Activated T-helper 1 cell treated with anti-CD3 and anti-CD28 coated beads, Interleukin-12 subunit alpha, Interleukin-12 subunit beta, Interleukin-2, Interleukin-4 antibody, amounts not matched to agents 30 ng/mL and 10 ng/mL and 1 ng/mL, durations not matched to agents 14 hours and 24 hours and 36 hours (primary cell): ENCODE results near the gene ATAD5. TPM values are rescaled to one million over a fixed set of nuclear protein-coding genes. Genes with fewer than 3 reads are reported as not detected.

Experiments used
- DNase-seq: peaks from one replicate; pipeline ENCODE4 v3.0.0; 2021; ENCODE audit warnings: low spot score
- H3K27ac Mint-ChIP-seq: one replicate; pipeline ENCODE4 v1.8.0; 2021; ENCODE audit warnings: mild to moderate bottlenecking, mixed read lengths
- H3K27me3 Mint-ChIP-seq: one replicate; pipeline ENCODE4 v1.8.0; 2022; ENCODE audit warnings: mild to moderate bottlenecking, moderate library complexity, mixed read lengths; ENCODE audit not compliant: insufficient read depth
- H3K36me3 Mint-ChIP-seq: one replicate; pipeline ENCODE4 v1.8.0; 2021; ENCODE audit warnings: low read depth, mixed read lengths
- H3K4me1 Mint-ChIP-seq: one replicate; pipeline ENCODE4 v1.8.0; 2021; ENCODE audit warnings: low read depth, mixed read lengths
- H3K4me3 Mint-ChIP-seq: one replicate; pipeline ENCODE4 v1.8.0; 2021; ENCODE audit warnings: mild to moderate bottlenecking, moderate library complexity, mixed read lengths
- H3K9me3 Mint-ChIP-seq: one replicate; pipeline ENCODE4 v1.8.0; 2021; ENCODE audit warnings: mixed read lengths
- intact Hi-C: fragments of 100-400 bp; cut with micrococcal nuclease; formaldehyde crosslinking; loops from one replicate; pipeline ENCODE4 v1.15.1; 2024
- total RNA-seq: library from RNA; stranded (reverse); gene quantifications from 2 replicates; pipeline ENCODE4 v1.2.3, GENCODE V29; 2022

Gene ATAD5
- total RNA-seq, 1 donor from 2014 or later, result 26.2 TPM

DNA sequence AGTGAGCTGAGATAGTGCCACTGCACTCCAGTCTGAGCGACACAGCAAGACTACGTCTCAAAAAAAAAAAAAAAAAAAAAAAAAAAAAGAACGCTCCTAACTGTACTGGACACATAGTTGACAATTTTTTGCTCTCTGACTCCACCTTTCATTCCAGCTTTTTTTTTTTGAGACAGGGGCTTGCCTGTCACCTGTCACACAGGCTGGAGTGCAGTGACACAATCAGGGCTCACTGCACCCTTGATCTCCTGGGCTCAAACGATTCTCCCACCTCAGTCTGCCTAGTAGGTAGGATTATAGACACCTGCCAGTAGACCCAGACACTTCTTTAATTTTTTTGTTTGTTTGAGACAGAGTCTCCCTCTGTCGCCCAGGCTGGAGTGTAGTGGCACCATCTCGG is 4.7 kb upstream of the ATAD5 start:
- H3K36me3 Mint-ChIP-seq, result peaks cover 7% of the 10 kb centered on the region
- H3K4me1 Mint-ChIP-seq, result peaks cover 21% of the 10 kb centered on the region
- DNase-seq, result no peak
- no peaks in the 10 kb centered on the region for H3K27me3 Mint-ChIP-seq
- no peaks in the 10 kb centered on the region for H3K9me3 Mint-ChIP-seq
- intact Hi-C loops, result loop anchor here (10.0 kb wide), 2 partner anchors 452 to 712 kb away; partner anchors contain the start of genes CPD and NSRP1
- no peak overlapping the region for H3K27ac Mint-ChIP-seq
- no peak overlapping the region for H3K4me3 Mint-ChIP-seq

DNA sequence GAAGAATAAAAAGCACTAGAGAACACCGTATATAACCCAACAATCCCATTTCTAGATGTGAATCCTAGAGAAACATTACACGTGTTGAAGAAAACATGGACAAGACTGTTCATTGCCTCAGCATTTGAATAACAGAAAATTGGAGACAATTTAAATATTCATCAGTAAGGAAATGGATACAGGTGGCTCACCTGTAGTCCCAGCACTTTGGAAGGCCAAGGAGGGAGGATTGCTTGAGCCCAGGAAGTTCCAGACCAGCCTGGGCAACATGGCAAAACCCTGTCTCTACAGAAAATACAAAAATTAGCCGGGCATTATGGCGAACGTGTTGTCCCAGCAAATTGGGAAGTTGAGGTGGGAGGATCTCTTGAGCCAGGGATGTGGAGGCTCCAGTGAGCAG is 2.7 kb upstream of the ATAD5 start:
- Mint-ChIP-seq H3K36me3 (peaks cover under 1% of the 10 kb centered on the region), H3K9me3 (no peaks in the 10 kb centered on the region), H3K27ac (no peak overlapping the region), H3K4me1 (peaks cover 26% of the 10 kb centered on the region), H3K4me3 (no peak overlapping the region), H3K27me3 (no peaks in the 10 kb centered on the region)
- intact Hi-C loops, result loop anchor here (10.0 kb wide), 2 partner anchors 454 to 714 kb away; partner anchors contain the start of genes CPD and NSRP1
- no peak for DNase-seq

DNA sequence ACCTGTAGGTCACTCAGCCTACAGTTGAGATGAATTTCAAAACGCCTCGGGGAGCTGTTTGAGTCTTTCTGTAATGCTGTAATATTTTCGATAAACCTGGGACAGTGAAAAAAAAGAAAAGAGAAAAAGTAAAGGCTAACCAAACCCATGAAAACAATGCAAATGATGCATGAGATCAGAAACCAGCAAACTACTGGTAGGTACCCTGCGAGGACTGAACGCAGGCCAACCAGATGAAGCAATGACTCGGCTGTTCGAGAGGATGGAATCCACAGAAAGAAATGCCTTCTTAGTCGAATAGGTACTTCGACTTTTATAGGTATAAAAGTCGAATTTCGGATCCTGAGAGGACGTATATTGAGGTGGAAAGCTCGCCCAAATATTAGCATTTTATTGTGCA is 509 bp upstream of the ATAD5 start:
- H3K27me3 Mint-ChIP-seq, result no peaks in the 10 kb centered on the region
- intact Hi-C loops, result loop anchor here (2.0 to 5.0 kb wide), 2 partner anchors 76 to 141 kb away; partner anchors contain the start of genes RNF135 and TEFM
- H3K9me3 Mint-ChIP-seq, result no peaks in the 10 kb centered on the region
- no peak for DNase-seq
- peaks cover 43% of the 10 kb centered on the region for H3K4me1 Mint-ChIP-seq
- peaks cover 11% of the 10 kb centered on the region for H3K36me3 Mint-ChIP-seq
- H3K4me3 Mint-ChIP-seq, result peak overlapping the region; percentile 96
- H3K27ac Mint-ChIP-seq, result peak overlapping the region; percentile 86

- Mint-ChIP-seq H3K27me3 (no peaks in the 10 kb centered on the region), H3K4me3 (peak overlapping the region; percentile 96), H3K4me1 (peaks cover 43% of the 10 kb centered on the region), H3K36me3 (peaks cover 16% of the 10 kb centered on the region), H3K9me3 (no peaks in the 10 kb centered on the region), H3K27ac (peak overlapping the region; percentile 86)
- no peak for DNase-seq
- intact Hi-C loops, result loop anchor here (1.0 to 5.0 kb wide), 2 partner anchors 8 to 140 kb away; partner anchors contain the start of genes CRLF3 and RNF135
These were observed 815 bp downstream of the ATAD5 start for GRCh38 chr17:30832438-30833124.

DNA sequence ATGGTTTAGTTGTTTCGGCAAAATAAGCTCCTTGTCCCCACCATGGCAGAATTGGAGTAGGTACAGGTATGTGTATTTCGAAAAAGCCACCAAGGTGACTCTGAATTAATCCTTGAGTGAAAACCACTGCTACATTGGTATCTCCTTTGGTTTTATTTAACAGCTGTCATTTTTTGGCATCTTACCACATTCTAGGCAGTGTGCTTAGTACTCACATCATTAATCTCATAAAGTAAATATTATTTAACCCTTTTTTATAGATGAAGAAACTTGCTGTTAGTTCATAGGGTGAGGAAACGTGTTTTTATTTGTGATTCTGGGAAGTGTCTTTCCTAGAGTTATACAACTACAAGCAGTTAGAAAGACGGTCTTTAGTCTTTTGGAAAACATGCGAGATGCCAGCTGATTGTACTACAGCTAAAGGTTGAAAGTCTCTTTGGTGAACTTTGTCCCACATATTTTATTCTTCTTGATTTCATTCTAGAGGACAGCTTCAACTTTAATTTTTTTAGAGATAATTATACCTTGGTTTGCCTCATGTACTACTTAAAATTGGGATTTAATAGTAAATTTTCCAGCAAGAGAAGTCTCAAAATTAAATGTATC is 6.5 kb downstream of the ATAD5 start:
- intact Hi-C loops, result no loop called here
- Mint-ChIP-seq H3K27ac (no peak overlapping the region), H3K4me1 (peaks cover 19% of the 10 kb centered on the region), H3K9me3 (no peaks in the 10 kb centered on the region), H3K36me3 (peaks cover 40% of the 10 kb centered on the region), H3K4me3 (no peak overlapping the region), H3K27me3 (no peaks in the 10 kb centered on the region)
- DNase-seq, result no peak

DNA sequence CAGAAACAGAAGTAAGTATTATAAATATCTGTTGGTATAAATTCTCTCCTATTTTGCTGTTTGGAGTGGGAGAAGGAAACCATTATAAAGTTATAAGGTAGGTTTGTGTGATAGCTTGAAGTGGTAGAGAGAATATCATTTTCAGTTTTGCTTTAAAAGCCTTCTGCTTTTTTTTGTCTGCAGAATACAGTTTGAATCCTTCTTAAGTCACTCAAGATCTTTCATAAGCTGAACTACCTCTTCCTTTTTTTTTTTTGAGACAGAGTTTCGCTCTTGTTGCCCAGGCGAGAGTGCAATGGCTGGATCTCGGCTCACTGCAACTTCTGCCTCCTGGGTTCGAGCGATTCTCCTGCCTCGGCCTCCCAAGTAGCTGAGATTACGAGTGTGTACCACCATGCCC is 9.0 kb downstream of the ATAD5 start:
- H3K27me3 Mint-ChIP-seq, result no peaks in the 10 kb centered on the region
- peaks cover under 1% of the 10 kb centered on the region for H3K4me1 Mint-ChIP-seq
- no peaks in the 10 kb centered on the region for H3K9me3 Mint-ChIP-seq
- no peak for DNase-seq
- no peak overlapping the region for H3K4me3 Mint-ChIP-seq
- intact Hi-C loops, result no loop called here
- H3K27ac Mint-ChIP-seq, result no peak overlapping the region
- peaks cover 38% of the 10 kb centered on the region for H3K36me3 Mint-ChIP-seq

DNA sequence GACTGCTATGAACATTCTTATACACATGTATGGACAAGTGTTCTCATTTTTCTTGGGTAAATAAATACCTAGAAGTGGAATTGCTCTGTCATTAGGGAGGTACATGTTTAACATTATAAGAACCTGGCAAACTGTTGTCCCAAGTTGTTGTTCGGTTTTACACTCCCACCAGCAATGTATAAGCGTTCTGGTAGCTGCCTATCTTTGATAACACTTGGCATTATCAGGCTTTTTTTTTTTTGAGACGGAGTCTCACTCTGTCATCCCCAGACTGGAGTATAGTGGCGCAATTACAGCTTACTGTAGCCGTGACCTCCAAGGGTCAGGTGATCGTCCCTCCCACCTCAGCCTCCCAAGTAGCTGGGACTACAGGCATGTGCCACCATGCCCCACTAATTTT is 16.3 kb downstream of the ATAD5 start:
- intact Hi-C loops, result no loop called here
- Mint-ChIP-seq H3K27ac (no peak overlapping the region), H3K4me3 (no peak overlapping the region), H3K36me3 (peaks cover 28% of the 10 kb centered on the region), H3K9me3 (no peaks in the 10 kb centered on the region), H3K4me1 (no peaks in the 10 kb centered on the region), H3K27me3 (no peaks in the 10 kb centered on the region)
- no peak for DNase-seq

- Mint-ChIP-seq H3K27ac (no peak overlapping the region), H3K36me3 (peaks cover 34% of the 10 kb centered on the region), H3K9me3 (no peaks in the 10 kb centered on the region), H3K4me3 (no peak overlapping the region), H3K27me3 (no peaks in the 10 kb centered on the region), H3K4me1 (no peaks in the 10 kb centered on the region)
- DNase-seq, result no peak
- intact Hi-C loops, result no loop called here
These were observed 22.4 kb downstream of the ATAD5 start for GRCh38 chr17:30854146-30854545.

- H3K36me3 Mint-ChIP-seq, result peaks cover 17% of the 10 kb centered on the region
- no peaks in the 10 kb centered on the region for H3K27me3 Mint-ChIP-seq
- intact Hi-C loops, result no loop called here
- H3K4me3 Mint-ChIP-seq, result no peak overlapping the region
- no peaks in the 10 kb centered on the region for H3K4me1 Mint-ChIP-seq
- H3K9me3 Mint-ChIP-seq, result no peaks in the 10 kb centered on the region
- DNase-seq, result no peak
- no peak overlapping the region for H3K27ac Mint-ChIP-seq
These were observed 26.9 kb downstream of the ATAD5 start for GRCh38 chr17:30858556-30859250.

GRCh38 chr17:30864636-30865035 is 32.9 kb downstream of the ATAD5 start:
- no peaks in the 10 kb centered on the region for H3K4me1 Mint-ChIP-seq
- H3K9me3 Mint-ChIP-seq, result no peaks in the 10 kb centered on the region
- no peak overlapping the region for H3K27ac Mint-ChIP-seq
- no peaks in the 10 kb centered on the region for H3K27me3 Mint-ChIP-seq
- no peak overlapping the region for H3K4me3 Mint-ChIP-seq
- intact Hi-C loops, result no loop called here
- H3K36me3 Mint-ChIP-seq, result peaks cover 20% of the 10 kb centered on the region
- no peak for DNase-seq

DNA sequence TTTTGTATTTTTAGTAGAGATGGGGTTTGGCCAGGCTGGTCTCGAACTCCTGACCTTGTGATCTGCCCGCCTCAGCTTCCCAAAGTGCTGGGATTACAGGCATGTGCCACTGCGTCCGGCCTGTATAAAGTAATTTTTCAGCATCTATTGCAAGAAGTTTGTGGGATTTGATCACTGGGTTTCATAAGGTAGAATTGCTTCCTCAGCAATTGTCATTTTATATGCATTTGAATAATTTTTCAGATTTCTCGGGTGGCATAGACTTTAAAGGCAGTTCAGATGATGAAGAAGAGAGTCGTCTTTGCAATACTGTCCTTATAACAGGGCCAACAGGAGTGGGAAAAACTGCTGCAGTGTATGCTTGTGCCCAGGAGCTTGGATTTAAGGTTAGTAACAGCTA is 37.2 kb downstream of the ATAD5 start:
- H3K27ac Mint-ChIP-seq, result no peak overlapping the region
- no peaks in the 10 kb centered on the region for H3K4me1 Mint-ChIP-seq
- intact Hi-C loops, result no loop called here
- H3K9me3 Mint-ChIP-seq, result no peaks in the 10 kb centered on the region
- H3K4me3 Mint-ChIP-seq, result no peak overlapping the region
- H3K36me3 Mint-ChIP-seq, result peaks cover 29% of the 10 kb centered on the region
- no peaks in the 10 kb centered on the region for H3K27me3 Mint-ChIP-seq
- no peak for DNase-seq

DNA sequence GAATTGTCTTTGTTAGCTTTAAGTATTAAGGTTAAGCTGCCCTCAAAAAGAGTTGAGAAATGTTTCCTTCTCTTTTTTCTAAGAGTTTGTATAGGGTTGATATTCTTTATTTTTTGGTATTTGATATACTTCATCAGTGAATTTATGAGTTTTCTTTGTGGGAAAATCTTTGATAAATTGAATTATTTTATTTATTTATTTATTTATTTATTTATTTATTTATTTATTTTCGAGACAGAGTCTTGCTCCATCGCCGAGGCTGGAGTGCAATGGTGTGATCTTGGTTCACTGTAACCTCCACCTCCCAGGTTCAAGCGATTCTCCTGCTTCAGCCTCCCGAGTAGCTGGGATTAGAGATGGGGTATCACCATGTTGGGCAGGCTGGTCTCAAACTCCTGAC is 54.4 kb downstream of the ATAD5 start:
- intact Hi-C loops, result no loop called here
- no peak overlapping the region for H3K4me3 Mint-ChIP-seq
- peaks cover 12% of the 10 kb centered on the region for H3K36me3 Mint-ChIP-seq

GRCh38 chr17:30894236-30894635 is 62.5 kb downstream of the ATAD5 start:
- Mint-ChIP-seq H3K4me3 (no peak overlapping the region), H3K9me3 (no peaks in the 10 kb centered on the region), H3K27ac (no peak overlapping the region), H3K27me3 (no peaks in the 10 kb centered on the region), H3K4me1 (peaks cover 5% of the 10 kb centered on the region), H3K36me3 (peaks cover 19% of the 10 kb centered on the region)
- intact Hi-C loops, result no loop called here
- DNase-seq, result no peak

More for the DNA sequence above, 54.4 kb downstream of the ATAD5 start:
- Mint-ChIP-seq H3K27ac (no peak overlapping the region), H3K9me3 (no peaks in the 10 kb centered on the region), H3K4me1 (no peaks in the 10 kb centered on the region), H3K27me3 (no peaks in the 10 kb centered on the region)
- DNase-seq, result no peak
